IPS DF 4.7 (cell line): ENCODE results near the gene RANBP2.

Experiments used
- DNase-seq: peaks from one replicate; pipeline ENCODE4 v3.0.0-alpha.2; 2013; ENCODE audit warnings: low spot score; ENCODE audit errors: extremely low read depth

RANBP2 gene

GRCh38 chr2:108835040-108835439 lies 115.8 kb downstream of the RANBP2 start:
- DNase-seq = no peak
